GM21717 (cell line): ENCODE results near the gene NUDT1.
A peak's percentile ranks its signal among the peaks of the same experiment; 100 is the strongest.

Source experiments
- ATAC-seq: cut with Tn5 transposase; IDR thresholded peaks from one replicate; pipeline ENCODE4 v1.9.1; 2021; ENCODE audit warnings: mild to moderate bottlenecking, moderate library complexity; ENCODE audit not compliant: unreplicated experiment

NUDT1 gene

DNA sequence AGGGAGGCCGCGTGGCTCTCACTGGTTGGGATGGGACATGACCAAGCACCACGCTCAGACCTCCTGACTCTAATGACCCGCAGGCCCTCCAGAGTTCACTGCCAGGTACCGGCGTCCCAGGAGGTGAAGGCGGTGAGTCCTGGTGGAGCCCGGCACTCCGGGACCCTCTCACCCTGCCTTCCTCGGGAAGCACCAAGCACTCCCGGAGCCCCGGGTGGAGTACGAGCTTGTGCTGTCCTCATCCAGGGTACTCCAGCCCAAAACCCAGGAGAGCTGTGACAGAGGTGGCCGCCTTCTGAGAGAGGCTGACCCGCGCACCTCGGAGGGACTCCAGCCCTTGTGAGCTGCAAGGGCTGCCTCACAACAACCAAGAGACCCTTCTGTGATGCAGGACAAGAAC lies 18.7 kb upstream of the NUDT1 start:
- no peak for ATAC-seq

DNA sequence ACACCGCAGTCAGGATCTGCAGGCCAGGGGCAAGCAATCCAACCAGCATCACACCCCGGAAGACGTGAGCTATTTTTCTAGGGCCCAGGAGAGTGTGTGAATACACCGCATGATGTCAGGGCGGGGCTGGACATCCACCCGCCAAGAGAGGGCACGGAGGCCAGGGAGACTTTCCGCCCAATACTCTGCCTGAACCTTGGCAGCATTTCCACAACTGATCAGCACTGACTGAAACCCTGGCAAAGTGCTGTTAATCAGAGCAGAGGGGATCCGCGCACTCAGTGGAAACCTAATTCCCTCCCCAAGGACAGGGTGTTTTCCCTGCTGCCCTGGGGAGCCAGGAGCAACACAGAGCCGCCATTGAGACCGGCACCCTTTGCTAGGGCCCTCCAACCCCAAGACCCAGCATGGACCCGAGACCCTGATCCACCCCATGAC lies 17.5 kb upstream of the NUDT1 start:
- no peak for ATAC-seq

DNA sequence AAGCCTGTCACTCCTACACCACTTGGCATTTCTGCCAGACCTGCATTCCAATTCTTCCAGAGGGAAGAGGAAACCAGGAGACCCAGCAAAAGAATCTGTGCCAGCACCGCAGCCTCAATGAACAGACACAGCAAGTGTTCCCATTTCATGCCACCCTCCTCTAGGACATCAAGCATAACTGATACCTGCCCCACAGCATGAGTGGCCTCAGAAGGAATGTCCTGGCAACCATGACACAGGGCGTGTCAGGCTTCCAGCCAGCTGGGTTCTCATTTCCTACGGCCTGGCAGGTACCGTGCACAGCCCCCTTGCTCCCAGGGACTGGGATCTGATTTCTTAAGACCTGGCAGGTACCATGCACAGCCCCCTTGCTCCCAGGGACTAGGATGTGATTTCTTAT lies 17.1 kb upstream of the NUDT1 start:
- no peak for ATAC-seq

DNA sequence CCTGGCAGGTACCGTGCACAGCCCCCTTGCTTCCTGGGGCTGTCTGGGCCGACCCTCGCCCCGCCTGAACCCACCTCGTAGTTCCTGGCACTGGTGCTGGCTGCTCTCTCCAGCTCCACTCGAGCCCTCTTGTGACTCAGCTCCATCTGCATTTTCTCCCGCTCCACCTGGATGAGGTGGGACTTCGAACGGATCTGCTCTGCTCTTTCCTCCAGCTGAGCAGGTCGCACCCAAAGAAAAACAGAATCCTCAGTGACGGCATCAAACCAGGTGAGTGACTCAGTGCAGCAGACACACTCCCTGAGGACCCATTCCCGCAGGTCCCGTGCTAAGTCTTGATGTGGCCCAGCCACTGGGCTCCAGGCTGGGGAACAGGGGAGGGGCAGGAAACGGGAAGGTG lies 16.7 kb upstream of the NUDT1 start:
- ATAC-seq: no peak

DNA sequence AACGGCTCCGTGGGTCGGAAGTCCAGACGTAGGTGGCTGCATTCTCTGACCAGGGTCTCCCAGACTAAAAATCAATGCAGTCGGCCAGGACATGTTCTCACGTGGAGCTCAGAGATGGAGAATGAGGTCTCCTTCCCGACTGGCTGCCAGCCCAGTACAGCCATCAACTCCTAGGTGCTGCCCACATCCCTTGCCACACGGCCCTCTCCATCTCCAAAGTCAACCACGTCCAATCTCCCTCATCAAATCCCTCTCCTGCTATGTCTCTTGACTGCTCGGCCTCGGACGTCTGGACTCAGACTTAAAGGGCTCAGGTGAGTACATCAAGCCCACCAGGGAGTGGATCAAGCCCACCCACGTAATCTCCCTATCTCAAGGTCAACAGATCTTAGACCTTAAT lies 16.2 kb upstream of the NUDT1 start:
- ATAC-seq: no peak

DNA sequence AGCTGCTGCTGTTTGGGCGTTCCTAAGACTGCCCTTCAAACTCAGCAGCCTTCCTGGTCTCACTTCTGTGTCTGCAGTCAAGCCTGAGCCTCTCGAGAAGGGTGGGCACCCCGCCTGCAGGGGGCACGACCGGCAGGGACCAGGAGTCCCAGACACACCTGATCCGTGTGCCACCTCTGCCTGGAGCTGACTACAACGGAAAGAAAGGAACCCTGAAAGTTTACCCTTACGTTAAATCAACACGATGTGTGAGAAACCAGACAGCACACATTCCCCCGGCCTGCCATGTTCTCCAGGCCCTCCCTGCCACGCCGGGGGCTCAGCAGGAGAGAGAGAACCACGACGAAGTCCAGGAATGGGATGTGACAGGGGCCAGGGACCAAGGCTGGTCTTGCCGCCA lies 14.3 kb upstream of the NUDT1 start:
- no peak for ATAC-seq

DNA sequence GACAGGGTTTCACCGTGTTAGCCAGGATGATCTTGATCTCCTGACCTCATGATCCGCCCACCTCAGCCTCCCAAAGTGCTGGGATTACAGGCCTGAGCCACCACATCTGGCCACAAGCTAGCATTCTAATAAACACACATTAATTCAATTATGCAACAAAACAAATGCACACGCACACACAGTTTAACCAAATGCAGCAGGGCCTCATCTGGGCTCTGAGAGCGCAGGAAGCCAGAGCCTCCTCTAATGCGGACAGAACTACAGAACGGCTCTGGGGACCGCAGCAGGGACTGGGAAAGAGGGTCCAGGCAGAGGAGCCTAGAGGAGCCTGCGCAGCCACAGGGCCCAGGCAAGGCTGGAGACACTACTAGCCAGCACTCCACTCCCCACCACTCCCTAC lies 13.1 kb upstream of the NUDT1 start:
- no peak for ATAC-seq

DNA sequence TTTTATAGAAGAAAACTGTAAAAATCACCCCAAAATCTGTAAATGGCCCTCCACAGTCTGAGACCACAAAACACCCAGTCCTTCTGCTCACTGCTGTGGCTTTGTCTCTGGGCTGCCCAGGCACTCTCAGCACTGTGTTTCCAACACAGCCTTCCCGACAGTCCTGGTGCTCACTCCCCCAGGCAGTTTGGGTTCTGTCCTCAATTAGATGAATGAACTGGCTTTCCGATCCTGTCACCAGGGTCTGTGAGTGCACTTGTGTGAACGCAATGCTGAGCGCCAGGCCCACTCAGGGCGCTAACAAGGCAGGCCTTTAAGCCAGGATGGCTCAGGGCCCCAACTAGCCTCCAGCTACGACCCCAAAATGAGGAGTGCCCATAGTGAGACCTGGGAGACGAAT lies 12.6 kb upstream of the NUDT1 start:
- no peak for ATAC-seq

DNA sequence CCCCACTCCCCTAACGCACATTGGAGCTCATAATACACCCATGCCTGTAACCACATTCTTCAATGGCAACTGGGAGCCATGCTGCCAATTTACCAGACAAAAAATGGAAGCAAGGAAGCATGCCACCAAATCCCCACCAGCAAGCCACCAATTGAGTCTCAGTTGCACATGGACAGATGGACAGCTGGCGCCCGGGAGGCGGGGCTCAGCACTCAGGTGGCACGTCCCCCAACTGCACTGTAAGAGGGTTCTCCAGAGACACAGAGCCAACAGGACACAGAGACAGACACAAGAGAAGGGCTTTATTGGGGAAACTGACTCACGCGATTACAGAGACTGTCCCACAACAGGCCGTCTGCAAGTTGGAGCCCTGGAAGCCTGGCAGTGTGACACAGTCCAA lies 11.8 kb upstream of the NUDT1 start:
- no peak for ATAC-seq

DNA sequence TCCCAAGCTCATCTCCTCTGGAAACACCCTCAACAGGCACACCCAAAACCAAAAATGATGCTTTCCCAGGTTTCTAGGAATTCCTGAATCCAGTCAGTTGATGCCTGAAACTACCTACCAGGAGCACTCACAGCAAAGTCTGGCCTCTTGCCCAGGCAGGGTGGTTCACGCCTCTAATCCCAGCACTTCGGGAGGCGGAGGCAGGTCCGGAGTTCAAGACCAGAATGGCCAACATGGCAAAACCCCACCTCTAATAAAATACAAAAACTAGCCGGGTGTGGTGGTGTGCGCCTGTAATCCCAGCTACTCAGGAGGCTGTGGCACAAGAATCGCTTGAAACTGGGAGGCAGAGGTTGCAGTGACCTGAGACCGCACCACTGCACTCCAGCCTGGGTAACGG lies 11.1 kb upstream of the NUDT1 start:
- no peak for ATAC-seq

DNA sequence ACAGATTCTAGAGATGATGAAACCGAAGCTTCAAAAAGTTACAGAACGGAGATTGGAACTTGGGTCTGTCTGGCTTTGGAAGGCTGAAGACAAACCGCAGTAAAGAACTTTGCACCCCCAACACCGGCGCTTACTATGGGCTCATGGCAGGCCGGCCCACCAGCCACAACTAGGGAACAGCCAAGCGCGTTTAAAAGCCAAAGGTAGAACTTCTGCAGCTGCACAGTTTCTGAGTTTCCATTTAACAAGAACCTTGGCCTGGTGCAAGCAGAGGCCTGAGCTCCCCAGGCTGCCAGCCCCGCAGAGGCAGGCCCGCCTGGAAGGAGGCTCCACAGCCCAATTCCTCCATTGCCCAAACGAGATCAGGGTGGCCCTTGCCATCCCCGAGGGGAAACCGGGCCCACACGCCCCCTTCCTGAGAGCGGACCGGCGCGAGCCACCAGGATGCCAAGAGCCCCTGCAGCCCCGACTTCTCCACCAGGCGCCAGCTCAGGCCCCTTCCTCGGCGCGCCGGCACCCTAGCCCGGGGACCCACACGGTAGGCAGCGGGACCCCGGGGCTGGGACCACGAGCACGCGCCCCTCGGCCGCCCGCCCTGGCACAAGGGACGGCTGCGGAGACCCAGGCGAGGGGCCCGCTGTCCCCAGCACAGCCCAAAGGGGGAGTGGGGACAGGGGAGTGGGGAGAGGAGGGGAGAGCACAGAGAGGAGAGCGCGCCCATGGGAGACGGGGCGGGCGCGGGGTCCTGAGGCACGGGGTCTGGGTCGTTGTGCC lies 9.8 kb upstream of the NUDT1 start:
- ATAC-seq: peak; percentile 22

DNA sequence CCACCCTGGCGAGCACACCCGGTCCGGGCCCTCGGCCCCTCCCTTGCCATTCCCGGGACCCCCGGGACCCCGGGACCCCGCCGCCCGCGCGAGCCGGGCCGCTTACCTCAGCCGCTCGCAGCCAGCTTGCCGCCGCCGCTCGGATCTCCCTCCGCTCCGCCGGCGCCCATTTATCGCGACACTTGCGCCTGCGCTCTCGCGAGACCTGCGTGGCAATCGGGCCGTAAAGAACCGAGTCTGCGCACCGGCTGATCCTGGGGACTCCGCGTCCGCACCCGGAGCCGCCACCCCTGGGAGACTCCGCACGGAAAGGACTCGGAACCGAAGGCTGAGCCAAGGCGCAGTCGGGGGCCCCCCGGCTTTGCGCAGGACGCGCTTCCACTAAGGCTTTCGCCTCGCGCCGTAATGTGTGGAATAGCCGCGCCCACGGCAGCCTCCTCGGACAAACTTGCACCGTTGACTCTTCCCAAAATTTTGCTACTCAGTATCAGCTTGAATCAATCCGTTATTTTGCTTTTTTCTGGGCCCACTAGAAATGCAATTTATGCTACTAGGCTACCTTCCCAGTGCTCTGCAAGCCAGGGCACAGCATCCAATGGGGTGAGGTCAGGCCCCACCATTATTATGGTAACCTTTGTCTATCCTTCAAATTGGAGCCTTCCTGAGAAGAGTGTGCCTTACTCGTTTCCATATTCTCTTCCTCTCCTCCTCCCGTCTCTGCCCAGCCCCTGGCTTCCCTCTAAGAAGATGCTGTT lies 9.1 kb upstream of the NUDT1 start, which contains the start of gene MAD1L1:
MAD1L1 (minus strand) TSS at position 180 of the 755 bp plus-strand sequence. CDS start 2,812 bp downstream, outside the sequence.
- peak; percentile 63 for ATAC-seq

DNA sequence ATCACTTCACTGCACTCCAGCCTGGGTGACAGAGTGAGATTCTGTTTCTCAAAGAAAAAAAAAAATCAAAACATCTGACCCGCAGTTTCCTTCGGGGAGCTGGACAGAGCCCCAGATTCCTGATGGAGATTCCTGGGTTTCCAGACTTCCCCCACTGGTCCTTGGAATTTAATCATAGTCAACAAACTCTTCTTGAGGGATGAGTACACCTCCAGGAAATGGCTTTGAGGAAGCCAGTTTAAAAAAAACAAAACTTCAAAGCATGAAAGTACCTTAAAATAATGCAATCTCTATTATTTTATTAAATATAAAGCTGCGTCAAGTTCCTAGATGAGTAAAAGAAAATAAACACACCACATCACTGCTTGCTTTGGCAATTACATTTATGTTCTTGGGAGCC lies 8.1 kb upstream of the NUDT1 start:
- ATAC-seq: no peak

DNA sequence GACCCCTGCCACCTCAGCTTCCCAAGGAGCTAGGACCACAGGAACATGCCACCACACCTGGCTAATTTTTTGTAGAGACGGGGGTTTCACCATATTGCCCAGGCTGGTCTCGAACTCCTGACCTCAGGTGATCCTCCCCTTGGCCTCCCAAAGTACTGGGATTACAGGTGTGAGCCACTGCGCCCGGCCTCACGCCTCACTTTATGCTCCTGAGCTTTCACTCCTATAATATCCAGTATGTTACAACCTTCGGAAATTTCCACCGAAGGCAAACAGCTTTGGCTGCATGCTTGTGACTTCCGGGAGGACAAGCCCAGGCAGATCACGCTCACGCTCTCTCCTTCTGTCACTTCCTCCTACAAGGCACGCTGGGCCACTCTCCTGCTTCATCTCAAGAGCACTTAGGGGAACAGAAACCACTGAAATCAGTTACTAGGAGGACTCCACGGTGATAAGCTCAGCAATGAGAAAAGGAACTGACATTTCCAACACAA lies 4.9 kb upstream of the NUDT1 start:
- peak; percentile 64 for ATAC-seq

DNA sequence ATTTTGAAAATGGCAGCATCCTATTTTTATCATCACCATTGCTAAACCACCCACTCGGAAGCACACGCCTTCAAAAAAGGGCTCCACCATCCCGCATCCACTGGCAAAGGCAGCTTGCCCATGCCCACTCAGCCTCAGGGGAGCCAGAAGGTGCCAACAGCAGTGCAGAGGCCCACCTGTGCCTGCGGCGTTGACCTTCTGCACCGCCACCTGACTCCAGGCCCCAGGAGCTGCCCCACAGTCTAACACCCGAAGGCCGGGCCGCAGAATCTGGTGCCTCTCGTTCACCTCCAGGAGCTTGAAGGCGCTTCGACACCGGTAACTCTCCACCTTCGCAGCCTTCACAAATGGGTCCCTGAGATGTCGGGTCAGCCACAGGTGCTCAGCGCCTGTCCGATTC lies 2.8 kb upstream of the NUDT1 start:
- ATAC-seq: no peak

DNA sequence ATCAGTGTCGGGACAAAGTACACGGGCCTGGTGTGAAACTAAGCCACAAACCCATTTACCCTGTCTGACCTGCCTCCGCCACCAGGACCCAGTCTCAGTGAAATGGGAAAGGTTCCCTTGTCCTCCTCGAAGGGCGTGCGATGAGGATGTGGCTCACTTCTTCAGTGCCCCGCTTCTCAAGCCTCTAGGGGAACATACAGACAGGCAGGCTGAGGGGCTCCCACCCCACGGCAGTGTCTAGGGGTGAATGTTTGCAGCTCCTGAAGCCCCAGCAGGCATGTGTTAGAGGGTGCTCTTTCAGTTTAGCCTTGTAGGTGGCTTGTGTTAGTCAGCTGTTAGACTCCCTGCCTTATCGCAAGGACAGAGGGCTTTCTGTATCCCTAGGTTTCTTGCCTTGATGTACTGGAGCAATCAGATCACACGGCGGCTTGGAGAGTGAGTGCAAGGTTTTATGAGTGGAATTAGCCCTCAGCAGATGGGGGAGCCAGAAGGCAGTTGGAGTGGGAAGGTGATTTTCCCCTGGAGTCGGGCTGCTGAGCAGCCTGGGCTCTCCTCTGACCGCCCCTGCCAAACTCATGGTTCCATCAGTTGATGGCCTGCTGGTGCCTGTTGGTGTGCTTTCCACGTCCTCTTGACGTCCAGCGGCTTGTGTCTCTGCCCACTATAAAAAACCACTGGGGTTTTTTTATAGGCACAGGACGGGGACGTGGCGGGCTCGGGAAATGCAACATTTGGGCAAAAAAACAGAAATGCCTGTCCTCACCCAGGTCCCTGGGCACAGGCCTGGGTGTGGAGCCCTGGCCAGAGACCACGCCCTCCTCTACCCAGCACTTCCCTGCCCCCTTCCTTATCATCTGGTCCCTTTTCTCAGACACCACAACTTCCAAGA lies 759 bp downstream of the NUDT1 start:
- ATAC-seq: no peak

DNA sequence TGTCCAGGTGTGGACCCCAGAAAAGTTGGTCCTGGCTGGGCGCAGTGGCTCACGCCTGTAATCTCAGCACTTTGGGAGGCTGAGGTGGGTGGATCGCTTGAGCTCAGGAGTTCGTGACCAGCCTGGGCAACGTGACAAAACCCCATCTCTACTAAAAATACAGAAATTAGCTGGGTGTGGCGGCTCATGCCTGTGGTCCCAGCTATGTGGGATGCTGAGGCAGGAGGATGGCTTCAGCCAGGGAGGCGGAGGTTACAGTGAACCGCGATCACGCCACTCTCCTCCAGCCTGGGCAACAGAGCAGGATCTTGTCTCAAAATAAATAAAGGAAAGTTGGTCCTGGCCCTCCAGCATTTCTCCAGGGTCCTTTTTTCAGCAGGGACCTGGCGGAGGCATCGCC lies 1.4 kb downstream of the NUDT1 start:
- ATAC-seq: no peak

DNA sequence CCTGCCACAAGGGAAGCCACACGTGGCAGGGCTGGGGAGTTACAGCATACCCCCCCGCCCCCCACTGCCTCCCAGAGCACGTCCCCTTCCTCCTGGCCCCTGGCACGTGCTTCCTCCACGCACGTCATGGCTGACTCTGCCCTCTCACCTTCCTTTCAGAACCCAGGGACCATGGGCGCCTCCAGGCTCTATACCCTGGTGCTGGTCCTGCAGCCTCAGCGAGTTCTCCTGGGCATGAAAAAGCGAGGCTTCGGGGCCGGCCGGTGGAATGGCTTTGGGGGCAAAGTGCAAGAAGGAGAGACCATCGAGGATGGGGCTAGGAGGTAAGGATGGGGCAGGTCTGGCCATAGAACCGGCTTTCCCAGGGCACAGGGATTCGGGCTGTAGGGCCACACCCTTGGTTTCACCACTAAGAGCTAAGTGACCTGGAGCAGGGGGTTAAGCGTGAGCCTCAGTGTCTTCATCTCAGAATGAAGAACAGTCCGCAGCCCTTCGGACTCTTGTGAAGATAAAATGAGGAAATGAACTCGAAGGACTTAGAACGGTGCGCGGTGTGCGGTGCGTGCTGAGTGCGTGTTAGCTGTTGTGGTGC lies 2.5 kb downstream of the NUDT1 start:
- ATAC-seq: no peak

DNA sequence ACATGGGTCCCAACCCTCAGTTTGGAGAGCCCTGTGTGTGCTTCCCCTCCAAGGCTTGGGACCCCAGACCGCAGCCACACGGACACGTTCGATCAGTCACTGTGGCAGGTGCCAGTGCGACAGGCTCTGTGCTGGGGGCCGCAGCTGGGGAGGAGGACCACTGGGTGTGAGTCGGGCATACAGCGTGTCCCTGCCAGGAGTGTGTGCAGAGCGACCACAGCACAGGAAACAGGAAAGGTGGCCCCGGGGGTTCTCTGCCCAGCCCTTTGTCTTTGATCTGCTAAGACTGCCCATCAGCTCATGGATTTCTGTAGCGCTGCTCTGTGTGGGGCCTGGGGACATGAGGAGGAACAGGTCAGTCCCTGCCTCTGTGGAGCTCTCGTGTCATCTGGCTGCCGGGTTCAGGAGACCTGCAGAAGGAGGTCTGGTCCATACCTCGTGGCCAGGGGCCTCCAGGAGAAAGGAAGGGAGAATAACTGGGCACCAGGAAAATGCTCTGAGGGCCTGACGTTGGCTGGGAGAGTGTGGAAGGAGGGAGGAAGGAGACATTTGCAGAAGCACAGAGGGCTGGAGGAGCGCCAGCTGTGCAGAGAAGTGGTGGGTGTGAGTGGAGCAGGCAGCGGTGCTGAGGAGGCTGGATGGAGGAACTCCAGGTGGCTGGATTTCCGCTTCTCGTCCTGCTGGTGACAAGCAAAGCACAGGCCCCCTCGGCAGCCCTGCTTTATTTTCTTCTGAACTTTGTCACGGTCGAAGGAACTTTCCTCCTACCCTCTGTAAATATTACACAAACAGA lies 4.1 kb downstream of the NUDT1 start:
- no peak for ATAC-seq
